ENCODE data around the gene AIFM2.
"Not testable (repeated sequence)": the region's sequence is repeated elsewhere in the genome, so short reads cannot be mapped to it uniquely, and the experiment has no call there.

Gene AIFM2

GRCh38 chr10:70166394-70166793 lies 33.8 kb upstream of the AIFM2 start:
- Histone ChIP-seq H3K9me3 (ENCODE audit: control insufficient read depth in 1 of 2, low read length in 2 of 2) (no peaks in the 10 kb centered on the region), H3K9ac (ENCODE audit: low read depth in 1 of 2, low read length in 2 of 2) (no peak overlapping the region), H3K27me3 (ENCODE audit: control insufficient read depth in 1 of 2, insufficient read depth in 2 of 2, low read length in 2 of 2) (no peaks in the 10 kb centered on the region), H3K27ac (ENCODE audit: low read depth, low read length) (no peak overlapping the region), H3K4me3 (ENCODE audit: low read depth in 1 of 2, low read length in 2 of 2) (no peak overlapping the region), H3K36me3 (ENCODE audit: control insufficient read depth in 1 of 2, insufficient read depth in 2 of 2, low read length in 2 of 2) (peaks cover 5 to 15% of the 10 kb centered on the region in 2 donors), H3K4me1 (ENCODE audit: control insufficient read depth in 1 of 2, insufficient read depth in 2 of 2, low read length in 2 of 2) (peaks cover 29 to 40% of the 10 kb centered on the region in 2 donors)

DNA sequence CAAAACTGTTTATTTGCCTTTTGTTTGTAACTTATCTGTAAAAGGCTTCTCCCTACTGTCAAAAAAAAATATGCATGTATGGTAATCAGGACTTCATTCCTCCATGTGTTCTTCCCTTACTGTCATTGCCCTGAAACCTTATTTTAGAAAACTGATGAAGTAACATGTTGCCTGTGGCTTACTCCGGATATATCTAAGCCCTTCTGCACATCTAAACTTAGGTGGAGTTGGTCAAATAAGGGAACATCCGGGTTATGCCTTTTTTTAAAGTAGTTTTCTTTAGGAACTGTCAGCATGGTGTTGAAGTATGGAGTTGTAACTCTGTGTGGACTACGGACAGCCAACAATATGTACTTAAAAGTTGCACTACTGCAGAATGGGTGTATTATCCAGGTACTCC lies 31.5 kb upstream of the AIFM2 start:
- no peak overlapping the region for H3K9ac ChIP-seq (ENCODE audit: low read depth in 1 of 2, low read length in 2 of 2)
- no peaks in the 10 kb centered on the region for H3K27me3 ChIP-seq (ENCODE audit: control insufficient read depth in 1 of 2, insufficient read depth in 2 of 2, low read length in 2 of 2)
- no peak overlapping the region for H3K4me3 ChIP-seq (ENCODE audit: low read depth in 1 of 2, low read length in 2 of 2)
- H3K27ac ChIP-seq (ENCODE audit: low read depth, low read length), result no peak overlapping the region
- H3K4me1 ChIP-seq (ENCODE audit: control insufficient read depth in 1 of 2, insufficient read depth in 2 of 2, low read length in 2 of 2), result peaks cover 22 to 37% of the 10 kb centered on the region in 2 donors
- H3K36me3 ChIP-seq (ENCODE audit: control insufficient read depth in 1 of 2, insufficient read depth in 2 of 2, low read length in 2 of 2), result peaks cover 5 to 26% of the 10 kb centered on the region in 2 donors
- no peaks in the 10 kb centered on the region for H3K9me3 ChIP-seq (ENCODE audit: control insufficient read depth in 1 of 2, low read length in 2 of 2)

- Histone ChIP-seq H3K27ac (ENCODE audit: low read depth, low read length) (no peak overlapping the region), H3K4me1 (ENCODE audit: control insufficient read depth in 1 of 2, insufficient read depth in 2 of 2, low read length in 2 of 2) (peaks cover 16 to 30% of the 10 kb centered on the region in 2 donors), H3K27me3 (ENCODE audit: control insufficient read depth in 1 of 2, insufficient read depth in 2 of 2, low read length in 2 of 2) (no peaks in the 10 kb centered on the region), H3K9ac (ENCODE audit: low read depth in 1 of 2, low read length in 2 of 2) (no peak overlapping the region), H3K4me3 (ENCODE audit: low read depth in 1 of 2, low read length in 2 of 2) (no peak overlapping the region), H3K36me3 (ENCODE audit: control insufficient read depth in 1 of 2, insufficient read depth in 2 of 2, low read length in 2 of 2) (peaks cover 9 to 28% of the 10 kb centered on the region in 2 donors), H3K9me3 (ENCODE audit: control insufficient read depth in 1 of 2, low read length in 2 of 2) (no peaks in the 10 kb centered on the region)
These were observed 30.8 kb upstream of the AIFM2 start for GRCh38 chr10:70163448-70163847.

- H3K4me3 ChIP-seq (ENCODE audit: low read depth in 1 of 2, low read length in 2 of 2), result no peak overlapping the region
- no peaks in the 10 kb centered on the region for H3K9me3 ChIP-seq (ENCODE audit: control insufficient read depth in 1 of 2, low read length in 2 of 2)
- peaks cover 9 to 34% of the 10 kb centered on the region in 2 donors for H3K36me3 ChIP-seq (ENCODE audit: control insufficient read depth in 1 of 2, insufficient read depth in 2 of 2, low read length in 2 of 2)
- no peaks in the 10 kb centered on the region for H3K27me3 ChIP-seq (ENCODE audit: control insufficient read depth in 1 of 2, insufficient read depth in 2 of 2, low read length in 2 of 2)
- no peak overlapping the region for H3K27ac ChIP-seq (ENCODE audit: low read depth, low read length)
- peaks cover 16 to 24% of the 10 kb centered on the region in 2 donors for H3K4me1 ChIP-seq (ENCODE audit: control insufficient read depth in 1 of 2, insufficient read depth in 2 of 2, low read length in 2 of 2)
- H3K9ac ChIP-seq (ENCODE audit: low read depth in 1 of 2, low read length in 2 of 2), result no peak overlapping the region
These were observed 30.2 kb upstream of the AIFM2 start for GRCh38 chr10:70162892-70163201.

- Histone ChIP-seq H3K9ac (ENCODE audit: low read depth in 1 of 2, low read length in 2 of 2) (no peak overlapping the region), H3K27me3 (ENCODE audit: control insufficient read depth in 1 of 2, insufficient read depth in 2 of 2, low read length in 2 of 2) (no peaks in the 10 kb centered on the region), H3K27ac (ENCODE audit: low read depth, low read length) (no peak overlapping the region), H3K36me3 (ENCODE audit: control insufficient read depth in 1 of 2, insufficient read depth in 2 of 2, low read length in 2 of 2) (peaks cover 9 to 37% of the 10 kb centered on the region in 2 donors), H3K4me3 (ENCODE audit: low read depth in 1 of 2, low read length in 2 of 2) (no peak overlapping the region), H3K4me1 (ENCODE audit: control insufficient read depth in 1 of 2, insufficient read depth in 2 of 2, low read length in 2 of 2) (peaks cover 16 to 21% of the 10 kb centered on the region in 2 donors), H3K9me3 (ENCODE audit: control insufficient read depth in 1 of 2, low read length in 2 of 2) (no peaks in the 10 kb centered on the region)
These were observed 29.7 kb upstream of the AIFM2 start for GRCh38 chr10:70162151-70162891.

GRCh38 chr10:70160798-70161197 lies 28.2 kb upstream of the AIFM2 start:
- H3K4me1 ChIP-seq (ENCODE audit: control insufficient read depth in 1 of 2, insufficient read depth in 2 of 2, low read length in 2 of 2), result peaks cover 16 to 20% of the 10 kb centered on the region in 2 donors
- peaks cover 6 to 40% of the 10 kb centered on the region in 2 donors for H3K36me3 ChIP-seq (ENCODE audit: control insufficient read depth in 1 of 2, insufficient read depth in 2 of 2, low read length in 2 of 2)
- no peaks in the 10 kb centered on the region for H3K27me3 ChIP-seq (ENCODE audit: control insufficient read depth in 1 of 2, insufficient read depth in 2 of 2, low read length in 2 of 2)
- H3K9me3 ChIP-seq (ENCODE audit: control insufficient read depth in 1 of 2, low read length in 2 of 2), result no peaks in the 10 kb centered on the region
- H3K27ac ChIP-seq (ENCODE audit: low read depth, low read length), result no peak overlapping the region
- H3K9ac ChIP-seq (ENCODE audit: low read depth in 1 of 2, low read length in 2 of 2), result no peak overlapping the region
- no peak overlapping the region for H3K4me3 ChIP-seq (ENCODE audit: low read depth in 1 of 2, low read length in 2 of 2)

DNA sequence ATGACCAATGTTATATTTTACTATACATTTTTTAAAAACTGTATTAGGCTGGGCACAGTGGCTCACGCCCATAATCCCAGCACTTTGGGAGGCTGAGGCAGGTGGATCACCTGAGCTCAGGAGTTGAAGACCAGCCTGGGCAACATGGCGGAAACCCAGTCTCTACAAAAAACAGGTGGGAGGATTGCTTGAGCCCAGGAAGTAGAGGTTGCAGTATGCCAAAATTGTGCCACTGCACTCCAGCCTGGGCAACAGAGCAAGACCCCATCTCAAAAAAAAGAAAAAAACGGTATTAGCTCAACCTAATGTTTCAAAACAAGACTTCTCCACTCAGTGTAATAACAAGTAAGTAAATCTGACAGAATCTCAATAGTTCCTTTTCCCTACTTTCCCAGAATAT lies 26.7 kb upstream of the AIFM2 start:
- not testable (repeated sequence) for H3K9me3 ChIP-seq (ENCODE audit: control insufficient read depth in 1 of 2, low read length in 2 of 2); H3K4me3 ChIP-seq (ENCODE audit: low read depth in 1 of 2, low read length in 2 of 2)
- peaks cover 10 to 47% of the 10 kb centered on the region in 2 donors for H3K36me3 ChIP-seq (ENCODE audit: control insufficient read depth in 1 of 2, insufficient read depth in 2 of 2, low read length in 2 of 2)

DNA sequence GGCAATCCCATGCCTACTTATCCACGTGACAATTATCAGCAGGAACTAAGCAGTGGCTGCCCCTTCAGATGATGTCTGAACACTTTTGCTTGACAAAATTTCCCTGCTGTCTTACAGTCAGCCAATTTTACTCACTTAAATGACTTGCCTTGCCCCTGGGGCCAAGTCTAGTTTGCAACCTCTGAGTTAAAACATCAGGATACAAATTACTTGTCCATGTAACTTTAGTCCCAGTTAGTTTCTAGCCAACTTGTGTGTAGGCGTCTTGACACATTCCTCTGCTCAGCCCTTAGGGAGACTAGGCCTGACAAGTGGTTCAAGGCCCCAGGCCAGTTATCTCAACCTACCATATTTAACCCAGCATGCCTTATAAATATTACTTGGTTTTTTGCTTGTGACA lies 25.5 kb upstream of the AIFM2 start:
- Histone ChIP-seq H3K36me3 (ENCODE audit: control insufficient read depth in 1 of 2, insufficient read depth in 2 of 2, low read length in 2 of 2) (peaks cover 21 to 60% of the 10 kb centered on the region in 2 donors), H3K27me3 (ENCODE audit: control insufficient read depth in 1 of 2, insufficient read depth in 2 of 2, low read length in 2 of 2) (no peaks in the 10 kb centered on the region), H3K27ac (ENCODE audit: low read depth, low read length) (no peak overlapping the region), H3K9me3 (ENCODE audit: control insufficient read depth in 1 of 2, low read length in 2 of 2) (no peaks in the 10 kb centered on the region), H3K4me3 (ENCODE audit: low read depth in 1 of 2, low read length in 2 of 2) (no peak overlapping the region), H3K9ac (ENCODE audit: low read depth in 1 of 2, low read length in 2 of 2) (no peak overlapping the region), H3K4me1 (ENCODE audit: control insufficient read depth in 1 of 2, insufficient read depth in 2 of 2, low read length in 2 of 2) (peaks cover 4 to 14% of the 10 kb centered on the region in 2 donors)

More for the DNA sequence above, 26.7 kb upstream of the AIFM2 start:
- H3K9ac ChIP-seq (ENCODE audit: low read depth in 1 of 2, low read length in 2 of 2); H3K27me3 ChIP-seq (ENCODE audit: control insufficient read depth in 1 of 2, insufficient read depth in 2 of 2, low read length in 2 of 2); H3K27ac ChIP-seq (ENCODE audit: low read depth, low read length): not testable (repeated sequence)
- peaks cover 15 to 24% of the 10 kb centered on the region in 2 donors for H3K4me1 ChIP-seq (ENCODE audit: control insufficient read depth in 1 of 2, insufficient read depth in 2 of 2, low read length in 2 of 2)

DNA sequence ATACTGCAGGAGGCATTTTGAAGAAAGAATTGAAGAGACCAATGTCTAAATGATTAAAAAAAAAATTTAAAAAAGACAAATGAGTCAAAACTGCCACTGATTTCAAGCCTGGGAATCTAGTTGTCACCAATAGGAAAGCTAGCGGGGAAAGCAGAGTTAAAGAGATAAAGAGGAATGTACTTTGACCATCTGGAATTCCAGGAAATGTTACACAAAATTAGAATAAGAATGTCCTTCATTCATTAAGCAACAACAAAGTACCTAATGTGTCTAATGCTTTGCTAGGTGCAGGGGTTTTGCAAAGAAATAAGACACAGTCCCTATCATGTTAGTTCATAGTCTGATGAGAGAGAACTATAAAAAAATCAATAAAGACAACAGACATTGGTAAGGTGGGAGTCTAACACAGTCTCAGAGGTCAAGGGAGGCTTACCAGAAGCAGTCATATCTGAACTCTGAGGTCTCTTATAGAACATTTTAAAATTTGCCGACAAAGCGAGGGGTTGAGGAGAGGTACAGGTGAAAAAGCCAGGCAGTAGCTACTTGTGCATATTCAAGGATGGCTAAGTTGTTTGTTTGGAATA lies 22.7 kb upstream of the AIFM2 start:
- H3K4me1 ChIP-seq (ENCODE audit: control insufficient read depth in 1 of 2, insufficient read depth in 2 of 2, low read length in 2 of 2), result peaks cover 0 to 9% of the 10 kb centered on the region in 2 donors

GRCh38 chr10:70148516-70148915 lies 15.9 kb upstream of the AIFM2 start:
- Histone ChIP-seq H3K36me3 (ENCODE audit: control insufficient read depth in 1 of 2, insufficient read depth in 2 of 2, low read length in 2 of 2) (peaks cover 20 to 45% of the 10 kb centered on the region in 2 donors), H3K27ac (ENCODE audit: low read depth, low read length) (no peak overlapping the region)

More for the DNA sequence above, 22.7 kb upstream of the AIFM2 start:
- Histone ChIP-seq H3K27me3 (ENCODE audit: control insufficient read depth in 1 of 2, insufficient read depth in 2 of 2, low read length in 2 of 2) (no peaks in the 10 kb centered on the region), H3K9me3 (ENCODE audit: control insufficient read depth in 1 of 2, low read length in 2 of 2) (no peaks in the 10 kb centered on the region), H3K9ac (ENCODE audit: low read depth in 1 of 2, low read length in 2 of 2) (no peak overlapping the region), H3K27ac (ENCODE audit: low read depth, low read length) (no peak overlapping the region), H3K4me3 (ENCODE audit: low read depth in 1 of 2, low read length in 2 of 2) (no peak overlapping the region), H3K36me3 (ENCODE audit: control insufficient read depth in 1 of 2, insufficient read depth in 2 of 2, low read length in 2 of 2) (peaks cover 32 to 75% of the 10 kb centered on the region in 2 donors)

More at GRCh38 chr10:70148516-70148915, 15.9 kb upstream of the AIFM2 start:
- Histone ChIP-seq H3K9ac (ENCODE audit: low read depth in 1 of 2, low read length in 2 of 2) (no peak overlapping the region), H3K27me3 (ENCODE audit: control insufficient read depth in 1 of 2, insufficient read depth in 2 of 2, low read length in 2 of 2) (no peaks in the 10 kb centered on the region), H3K4me1 (ENCODE audit: control insufficient read depth in 1 of 2, insufficient read depth in 2 of 2, low read length in 2 of 2) (peaks cover 20 to 23% of the 10 kb centered on the region in 2 donors), H3K9me3 (ENCODE audit: control insufficient read depth in 1 of 2, low read length in 2 of 2) (no peaks in the 10 kb centered on the region), H3K4me3 (ENCODE audit: low read depth in 1 of 2, low read length in 2 of 2) (no peak overlapping the region)

All from duodenal mucosa (tissue), 2 donors.